Cerebellar cortex (tissue), 1 donor: ENCODE measurements around the gene SLC44A4.

Experiments
- DNase-seq: peaks from one replicate; pipeline ENCODE4 v3.0.0-alpha.2; 2015; ENCODE audit warnings: low spot score

The SLC44A4 gene

GRCh38 chr6:31901415-31901952 lies 22.7 kb upstream of the SLC44A4 start:
- peak; percentile 63 for DNase-seq

- DNase-seq: peak; percentile 56
Observed at GRCh38 chr6:31900917-31901414, 22.2 kb upstream of the SLC44A4 start.

- DNase-seq: no peak
Observed at GRCh38 chr6:31899882-31900722, 21.3 kb upstream of the SLC44A4 start.

- no peak for DNase-seq
Observed at GRCh38 chr6:31899215-31899614, 20.4 kb upstream of the SLC44A4 start.

- peak; percentile 91 for DNase-seq
Observed at GRCh38 chr6:31898383-31899011, 19.7 kb upstream of the SLC44A4 start.

GRCh38 chr6:31897612-31898382 lies 19.0 kb upstream of the SLC44A4 start, which contains the start of gene EHMT2:
Gene EHMT2, minus strand, starts transcription at chr6:31897698. Its CDS starts 21 bp downstream, at chr6:31897677.
- DNase-seq: peak; percentile 88

GRCh38 chr6:31896856-31897611 lies 18.2 kb upstream of the SLC44A4 start:
- DNase-seq: no peak

- DNase-seq: no peak
Observed at GRCh38 chr6:31896493-31896855, 17.7 kb upstream of the SLC44A4 start.

- DNase-seq: no peak
Observed at GRCh38 chr6:31892821-31893220, 14.0 kb upstream of the SLC44A4 start.

GRCh38 chr6:31889331-31889972 lies 10.7 kb upstream of the SLC44A4 start:
- no peak for DNase-seq

- no peak for DNase-seq
Observed at GRCh38 chr6:31888276-31889258, 9.8 kb upstream of the SLC44A4 start.

GRCh38 chr6:31887173-31888007 lies 8.6 kb upstream of the SLC44A4 start:
- no peak for DNase-seq

- DNase-seq: no peak
Observed at GRCh38 chr6:31886541-31886991, 7.8 kb upstream of the SLC44A4 start.

GRCh38 chr6:31884528-31885035 lies 5.8 kb upstream of the SLC44A4 start:
- no peak for DNase-seq

- no peak for DNase-seq
Observed at GRCh38 chr6:31883676-31884075, 4.9 kb upstream of the SLC44A4 start.

GRCh38 chr6:31882344-31882743 lies 3.5 kb upstream of the SLC44A4 start:
- no peak for DNase-seq

- no peak for DNase-seq
Observed at GRCh38 chr6:31881136-31881859, 2.5 kb upstream of the SLC44A4 start.

GRCh38 chr6:31880616-31881015 lies 1.8 kb upstream of the SLC44A4 start:
- DNase-seq: no peak
